GM21717 (cell line): ENCODE results near the gene INHBE.

Source experiments
- ATAC-seq: cut with Tn5 transposase; IDR thresholded peaks from one replicate; pipeline ENCODE4 v1.9.1; 2021; ENCODE audit warnings: mild to moderate bottlenecking, moderate library complexity; ENCODE audit not compliant: unreplicated experiment

Gene INHBE

DNA sequence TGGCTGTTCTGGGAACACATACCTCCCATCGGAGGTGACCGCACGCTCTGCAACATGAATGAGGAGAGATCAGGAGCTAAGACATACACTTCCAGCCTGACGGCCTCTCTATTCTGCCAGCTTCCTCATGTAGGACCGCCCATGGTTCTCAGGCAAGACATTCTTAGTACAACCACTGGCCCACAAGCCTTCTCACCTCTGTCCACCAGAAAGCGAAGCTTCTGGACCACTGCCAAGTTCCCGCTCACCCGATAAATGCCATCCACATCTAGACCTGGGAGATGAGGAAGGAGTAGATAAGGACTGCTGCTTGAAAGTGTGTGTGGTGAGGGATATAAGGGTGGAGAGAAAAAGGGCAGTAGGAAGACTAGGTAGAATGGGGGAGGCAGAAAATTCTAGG lies 19.3 kb downstream of the INHBE start:
- ATAC-seq = no peak

DNA sequence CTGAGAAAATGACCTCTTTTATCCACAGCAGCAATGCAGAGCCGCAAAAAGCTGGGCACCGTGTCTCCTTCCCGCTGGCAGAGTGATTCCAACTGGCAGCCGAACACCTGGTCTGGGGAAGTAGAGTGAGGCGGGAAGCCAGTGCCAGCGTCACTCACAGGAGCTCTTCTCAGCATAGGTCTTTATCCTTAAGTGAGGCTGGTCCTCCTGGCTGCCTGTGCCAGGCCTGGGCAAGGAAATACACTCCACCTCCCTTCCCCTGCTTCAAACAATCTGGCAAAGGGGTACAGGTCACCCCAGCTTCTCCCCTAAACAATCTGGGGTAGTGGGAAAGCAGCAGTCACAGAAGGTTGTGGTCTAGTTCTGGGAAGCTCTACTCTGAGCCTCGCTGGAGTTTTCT lies 19.8 kb downstream of the INHBE start:
- no peak for ATAC-seq

DNA sequence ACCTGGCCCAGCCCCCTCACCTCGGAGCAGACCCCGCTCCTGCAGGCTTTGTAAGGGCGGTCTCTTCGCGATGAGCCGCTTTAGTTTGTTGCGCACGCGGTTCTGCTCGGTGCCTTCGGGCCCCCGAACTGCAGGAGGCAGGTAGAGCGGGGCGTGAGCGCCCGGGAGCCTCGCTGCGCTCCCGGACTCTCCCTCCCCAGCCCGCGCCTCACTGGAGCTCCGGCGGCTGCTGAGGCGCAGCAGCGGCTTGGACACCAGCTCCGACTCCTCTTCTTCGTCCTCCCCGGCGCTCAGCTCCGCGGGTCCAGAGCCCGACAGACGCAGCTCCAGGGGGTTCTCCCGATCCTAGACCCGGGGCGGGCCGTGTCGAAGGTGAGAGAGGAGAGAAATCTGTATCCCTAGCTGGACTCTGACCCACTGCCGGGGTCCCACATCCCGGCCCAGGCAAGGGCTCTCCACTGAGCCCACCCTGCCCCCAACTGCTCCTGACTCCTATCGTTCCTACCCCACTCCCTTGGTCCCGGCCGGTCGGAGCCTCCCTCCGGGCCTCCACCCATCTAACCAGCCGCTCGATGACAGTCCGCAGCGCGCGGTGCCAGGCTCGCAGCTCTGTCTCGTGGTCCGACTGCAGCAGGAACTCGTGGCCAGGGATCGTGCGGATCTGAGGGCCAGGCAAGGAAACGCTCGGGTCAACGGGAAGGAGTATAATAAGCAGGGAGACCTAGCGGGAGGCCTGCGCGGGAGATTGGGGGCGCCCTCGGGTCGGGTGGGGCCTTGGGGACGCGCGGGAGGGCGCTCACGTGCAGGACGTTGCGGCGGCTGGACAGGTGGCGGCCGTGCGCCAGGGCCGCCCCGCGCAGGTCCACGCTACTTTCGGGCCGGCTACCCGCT lies 20.4 kb downstream of the INHBE start:
- no peak for ATAC-seq

DNA sequence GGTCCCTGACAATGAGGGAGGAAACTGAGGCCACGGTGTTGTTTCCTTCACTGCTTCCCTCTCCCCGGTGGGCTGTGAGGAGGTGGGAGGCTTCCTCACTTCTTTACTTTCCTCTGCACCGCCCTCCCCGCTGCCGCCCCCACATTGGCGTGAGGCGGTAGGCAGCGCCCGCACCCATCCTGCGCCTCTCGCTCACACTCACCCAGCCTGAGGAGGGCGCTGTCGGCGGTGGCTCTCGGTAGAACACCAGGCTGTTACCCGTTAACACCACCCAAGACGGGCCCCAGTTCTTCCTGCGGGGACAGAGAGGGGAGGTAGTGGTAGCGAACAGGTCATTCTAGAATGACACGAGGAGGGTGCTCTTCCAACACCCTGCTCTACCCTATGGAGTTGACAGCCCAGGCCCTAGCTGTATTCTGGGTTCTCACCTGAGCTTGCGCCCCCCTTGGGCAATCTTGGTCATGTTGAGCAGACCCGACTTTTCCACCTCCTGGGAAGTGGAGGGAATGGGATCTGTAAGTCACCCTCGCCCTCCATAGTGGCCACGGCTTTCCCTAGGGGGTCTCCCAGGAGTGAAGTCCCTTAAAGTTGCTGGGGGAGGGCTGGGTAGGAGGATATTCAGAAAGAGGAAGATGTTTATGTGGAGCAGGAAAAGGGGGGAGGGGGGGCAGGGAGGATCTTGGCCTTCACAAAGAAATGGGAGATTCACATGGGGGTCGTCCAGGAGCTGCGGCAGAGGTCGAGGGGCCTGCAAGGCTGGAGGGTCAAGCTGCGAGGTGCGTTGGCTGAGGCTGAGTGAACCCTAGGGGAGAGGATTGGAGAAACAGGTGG lies 21.3 kb downstream of the INHBE start:
- no peak for ATAC-seq

DNA sequence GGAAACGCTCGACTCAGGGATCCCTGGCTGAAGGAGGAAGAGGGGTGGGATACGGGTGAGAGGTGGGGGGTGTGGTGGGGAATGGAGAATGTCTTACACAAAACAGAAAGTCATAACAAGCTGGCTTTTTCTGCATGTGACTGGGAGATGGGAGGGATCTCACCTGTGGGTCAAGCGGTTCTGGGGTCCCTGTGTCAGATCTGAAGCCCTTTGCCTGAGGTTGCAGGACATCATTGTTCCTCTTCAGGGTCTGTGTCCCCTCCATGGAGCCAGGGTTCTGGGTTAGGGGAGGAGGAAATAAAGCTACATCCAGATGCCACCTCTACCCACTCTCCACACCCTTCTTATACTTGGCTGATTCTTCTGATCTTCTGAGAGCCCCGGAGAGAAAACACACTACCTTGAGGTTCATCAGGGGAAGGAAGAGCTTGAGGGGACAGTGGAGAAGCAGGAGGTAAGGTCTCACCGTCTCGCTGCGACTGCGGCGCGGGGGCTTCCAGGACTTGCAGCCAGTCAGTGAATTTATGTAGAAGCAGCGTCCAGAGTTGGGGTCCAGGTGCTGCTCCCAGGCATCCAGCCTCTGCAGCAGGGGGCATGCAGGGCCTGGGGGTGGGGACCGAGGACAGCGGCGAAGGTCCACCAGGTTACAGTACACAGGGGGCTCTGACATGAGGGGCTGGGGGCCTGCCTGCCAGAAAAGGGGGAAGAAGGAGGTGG lies 22.0 kb downstream of the INHBE start:
- no peak for ATAC-seq

DNA sequence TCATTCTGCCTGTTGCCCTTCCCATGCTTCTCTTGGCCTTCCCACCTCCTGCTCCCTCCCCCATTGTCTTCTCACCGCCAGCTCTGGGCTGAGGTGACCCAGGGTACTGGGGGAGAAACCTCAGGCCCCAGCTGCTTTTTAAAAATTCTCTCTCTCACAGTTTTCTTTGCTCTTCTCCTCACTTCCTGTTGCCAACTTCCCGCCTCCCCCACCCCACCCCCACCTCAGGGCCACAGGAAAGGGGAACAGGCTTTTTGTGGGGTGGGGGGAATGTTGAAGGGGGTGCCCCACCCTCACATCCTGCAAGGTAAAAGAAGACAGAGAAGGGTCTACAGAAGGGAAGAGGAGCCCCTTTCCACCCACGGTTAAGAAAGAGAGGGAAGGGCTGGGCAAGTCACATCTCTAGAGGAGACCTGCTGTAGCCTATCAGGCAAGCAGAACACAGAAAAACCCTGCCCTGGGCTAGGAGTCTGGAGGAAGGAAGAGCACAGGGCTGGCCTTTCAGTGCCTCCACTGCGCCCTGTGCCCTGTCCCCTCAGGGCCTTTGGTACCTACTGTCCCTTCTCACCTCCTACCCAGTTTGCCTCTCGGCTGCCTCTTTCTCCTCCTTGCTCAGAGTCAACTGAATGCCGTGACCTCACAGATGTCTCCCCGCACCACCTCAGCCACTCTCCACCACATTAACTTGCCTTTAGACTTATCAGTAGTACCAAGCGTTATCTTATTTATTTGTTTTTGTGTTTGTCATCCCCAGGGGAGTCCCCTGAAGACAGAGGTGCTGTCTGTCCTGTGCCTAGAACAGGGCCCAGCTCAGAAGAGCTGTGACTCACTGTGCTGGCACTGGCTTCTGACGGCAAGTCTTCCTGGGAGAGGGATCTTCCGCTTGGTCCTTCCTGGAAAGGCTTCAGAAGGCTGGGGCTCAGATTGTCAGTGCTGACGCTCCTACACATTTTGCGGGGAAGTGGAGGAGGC lies 22.9 kb downstream of the INHBE start:
- peak; percentile 46 for ATAC-seq

DNA sequence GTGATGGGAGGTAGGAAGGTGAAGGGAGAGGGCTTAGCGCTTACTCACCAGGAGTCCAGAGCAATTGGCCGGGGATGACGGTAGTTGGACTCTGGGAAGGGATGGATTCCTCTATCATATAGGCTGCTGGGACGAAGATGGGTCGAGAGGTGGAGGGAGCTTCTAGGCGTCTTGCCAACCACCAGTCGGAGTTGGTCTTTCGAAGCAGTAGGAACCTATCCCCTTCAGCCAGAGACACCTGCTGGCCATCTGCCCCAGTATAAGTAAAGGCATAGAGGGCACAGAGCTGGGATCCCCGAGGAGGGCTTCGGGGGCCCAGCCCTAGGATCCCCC lies 23.9 kb downstream of the INHBE start:
- ATAC-seq = no peak

DNA sequence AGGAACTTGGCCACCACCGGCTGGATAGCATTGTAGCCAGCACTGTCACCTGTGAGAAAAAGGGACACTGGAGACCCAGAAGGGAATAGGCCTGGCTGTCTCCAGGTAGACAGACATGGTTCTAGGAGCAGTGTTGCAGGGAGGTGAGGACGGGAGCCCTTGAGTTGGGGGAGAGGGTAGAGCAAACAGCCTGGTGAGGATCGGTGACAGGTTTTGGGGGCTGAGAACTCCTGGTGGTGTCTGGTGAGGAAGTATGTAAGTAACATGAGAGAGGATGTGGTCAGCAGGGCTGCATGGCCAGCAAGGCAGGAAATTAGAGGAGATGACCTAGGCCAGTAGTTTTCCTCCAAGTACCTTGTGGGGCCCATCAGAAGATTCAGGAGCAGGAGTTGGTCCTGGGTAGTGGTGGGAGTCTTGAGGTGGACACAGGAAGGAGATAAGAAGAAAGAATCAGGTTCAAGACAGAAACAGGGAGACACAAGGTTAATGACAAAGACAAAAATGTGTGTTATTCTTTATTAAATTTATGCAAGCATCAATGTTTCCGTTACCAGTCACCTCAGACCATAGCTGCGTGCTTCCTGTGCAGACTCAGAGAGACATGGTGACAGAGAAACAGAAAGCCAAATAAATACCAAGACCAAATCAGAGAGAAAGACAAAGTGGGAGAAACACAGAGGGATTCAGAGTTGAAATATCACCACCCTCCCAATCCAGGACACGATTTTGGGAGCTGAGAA lies 24.4 kb downstream of the INHBE start, which contains the start of gene ARHGAP9:
Gene ARHGAP9, minus strand, starts transcription at position 491 of the 740 bp plus-strand sequence. Its CDS starts 460 bp downstream, at position 31.
- no peak for ATAC-seq

DNA sequence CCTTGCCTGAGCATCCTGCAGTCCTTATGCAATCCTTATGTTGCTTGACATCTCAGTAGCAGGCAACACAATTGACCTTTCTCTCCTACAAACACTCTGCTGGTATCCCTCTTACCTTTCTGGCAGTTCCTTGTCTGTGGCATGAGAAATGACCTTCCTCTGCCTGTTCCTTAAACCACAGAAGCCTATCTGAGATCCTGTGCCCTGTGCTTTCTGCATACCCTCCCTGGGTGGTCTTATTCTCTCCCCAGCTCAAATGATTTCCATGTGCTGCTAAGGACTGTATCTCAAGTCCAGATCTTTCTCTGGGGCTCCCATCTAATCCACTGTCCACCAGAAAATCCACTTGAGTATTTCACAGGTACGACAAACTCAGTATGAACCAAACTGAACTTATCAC lies 26.6 kb downstream of the INHBE start:
- ATAC-seq = no peak

DNA sequence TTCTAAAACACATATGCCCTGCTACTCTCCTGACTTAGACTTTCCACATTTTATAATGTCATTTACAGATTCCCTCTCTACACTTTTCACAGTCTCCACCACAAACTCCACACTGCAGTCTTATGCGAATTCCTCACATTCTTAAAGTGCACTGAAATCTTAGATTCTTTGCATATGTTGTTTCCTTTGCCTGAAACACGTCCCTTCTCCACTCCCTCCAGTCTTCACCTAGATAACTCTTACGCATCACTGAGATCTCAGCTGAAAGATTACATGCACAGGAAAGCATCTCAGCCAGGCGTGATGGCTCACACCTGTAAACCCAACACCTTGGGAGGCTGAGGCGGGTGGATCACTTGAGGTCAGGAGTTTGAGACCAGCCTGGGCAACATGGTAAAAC lies 28.4 kb downstream of the INHBE start:
- ATAC-seq = no peak

DNA sequence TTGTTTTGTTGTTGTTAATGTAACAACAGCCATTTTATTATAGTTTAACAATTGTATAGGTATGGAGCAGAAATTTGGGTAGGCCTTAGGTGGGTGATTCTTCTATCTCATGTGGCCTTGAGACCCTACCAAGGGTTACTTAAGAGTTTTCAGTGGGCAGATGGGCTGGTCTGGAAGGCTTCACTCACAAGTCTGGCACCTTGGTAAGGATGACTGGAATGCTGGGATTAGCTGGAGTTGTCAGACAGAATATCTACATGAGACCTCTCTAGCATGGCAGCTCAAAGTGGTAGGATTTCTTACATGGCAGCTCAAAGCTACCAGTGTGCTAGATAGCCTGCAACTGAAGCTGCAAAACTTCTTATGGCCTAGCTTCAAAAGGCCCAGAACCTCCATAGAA lies 30.6 kb downstream of the INHBE start:
- no peak for ATAC-seq

DNA sequence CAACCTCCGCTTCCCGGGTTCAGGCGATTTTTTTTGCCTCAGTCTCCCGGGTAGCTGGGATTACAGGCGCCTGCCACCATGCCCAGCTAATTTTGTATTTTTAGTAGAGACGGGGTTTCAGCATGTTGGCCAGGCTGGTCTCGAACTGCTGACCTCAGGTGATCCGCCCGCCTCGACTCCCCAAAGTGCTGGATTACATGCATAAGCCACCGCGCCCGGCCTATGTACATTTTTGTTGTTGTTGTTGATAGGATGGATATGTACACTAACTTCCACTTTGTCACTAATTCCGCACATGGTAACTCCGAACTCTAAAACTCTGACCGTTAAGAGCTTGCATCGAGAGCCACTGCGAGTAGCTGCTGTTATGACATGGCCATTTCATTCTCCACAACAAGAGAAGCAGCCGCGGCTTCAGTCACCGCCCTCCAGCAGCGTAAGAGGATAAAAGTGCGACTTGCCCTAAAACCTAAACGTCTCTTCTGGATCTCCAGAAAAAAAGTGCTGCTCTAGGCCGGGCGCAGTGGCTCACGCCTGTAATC lies 32.0 kb downstream of the INHBE start:
- no peak for ATAC-seq

DNA sequence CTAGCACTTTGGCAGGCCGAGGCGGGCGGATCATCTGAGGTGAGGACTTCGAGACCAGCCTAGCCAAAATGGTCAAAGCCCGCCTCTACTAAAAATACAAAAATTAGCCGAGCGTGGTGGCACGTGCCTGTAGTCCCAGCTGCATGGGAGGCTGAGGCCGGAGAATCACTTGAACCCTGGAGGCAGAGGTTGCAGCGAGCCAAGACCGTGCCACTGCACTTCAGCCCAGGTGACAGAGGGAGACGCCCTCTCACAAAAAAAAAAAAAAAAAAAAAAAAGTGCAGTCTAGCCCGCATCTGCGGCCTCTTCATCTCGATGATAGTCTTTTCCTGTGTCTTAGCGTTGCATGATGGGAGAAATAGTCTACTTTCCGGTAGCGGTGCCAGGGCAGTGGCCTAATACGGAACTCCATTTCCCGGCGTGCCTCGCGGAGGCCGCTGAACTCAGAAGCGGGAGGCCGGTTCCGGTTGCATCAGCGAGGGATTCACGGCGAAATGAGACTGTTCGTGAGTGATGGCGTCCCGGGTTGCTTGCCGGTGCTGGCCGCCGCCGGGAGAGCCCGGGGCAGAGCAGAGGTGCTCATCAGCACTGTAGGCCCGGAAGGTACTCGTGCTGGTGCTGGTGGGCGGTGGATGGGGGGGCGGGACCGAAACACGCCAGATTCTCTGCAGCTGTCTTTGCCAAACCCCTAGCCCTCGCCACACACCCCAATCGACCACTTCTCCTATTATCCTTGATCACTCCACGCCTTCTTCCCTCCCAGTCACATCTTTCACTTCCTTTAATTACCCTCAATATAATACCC lies 32.7 kb downstream of the INHBE start, which contains the start of gene MARS1:
Gene MARS1, plus strand, starts transcription at position 472 of the 805 bp plus-strand sequence. Its CDS starts 23 bp downstream, at position 495.
- ATAC-seq = peak; percentile 95

DNA sequence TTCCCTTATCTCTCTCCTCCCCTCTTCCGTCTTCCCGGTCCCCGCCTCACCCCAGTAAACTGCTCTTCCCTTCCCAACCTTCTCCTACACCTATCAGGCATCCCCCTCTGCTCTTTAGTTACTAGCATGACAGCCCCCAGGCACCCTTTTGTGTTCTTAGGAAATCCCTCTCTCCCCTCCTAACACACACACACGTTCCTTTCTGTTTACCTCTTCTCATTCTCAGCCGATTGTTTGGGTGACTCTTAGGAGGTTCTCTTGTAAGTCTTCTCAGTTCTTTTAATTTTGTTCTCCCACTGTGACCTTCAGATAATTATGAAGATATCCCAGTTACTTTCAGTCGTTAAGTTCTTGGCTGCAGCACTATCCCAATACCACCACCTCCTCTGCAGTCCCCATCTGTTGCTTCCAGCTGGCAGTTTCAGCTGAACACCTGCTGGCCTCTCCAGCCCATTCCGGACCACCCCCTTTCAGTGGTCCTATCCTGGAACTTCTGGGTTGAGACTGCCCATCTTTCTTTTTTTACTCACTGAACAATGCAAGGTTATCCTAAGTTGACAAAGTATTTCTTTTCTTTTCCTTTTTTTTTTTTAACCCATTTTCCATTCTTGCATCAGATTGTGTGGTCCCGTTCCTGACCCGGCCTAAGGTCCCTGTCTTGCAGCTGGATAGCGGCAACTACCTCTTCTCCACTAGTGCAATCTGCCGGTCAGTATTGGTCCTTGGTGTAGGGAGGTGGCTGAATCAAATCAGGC lies 33.5 kb downstream of the INHBE start:
- ATAC-seq = no peak

DNA sequence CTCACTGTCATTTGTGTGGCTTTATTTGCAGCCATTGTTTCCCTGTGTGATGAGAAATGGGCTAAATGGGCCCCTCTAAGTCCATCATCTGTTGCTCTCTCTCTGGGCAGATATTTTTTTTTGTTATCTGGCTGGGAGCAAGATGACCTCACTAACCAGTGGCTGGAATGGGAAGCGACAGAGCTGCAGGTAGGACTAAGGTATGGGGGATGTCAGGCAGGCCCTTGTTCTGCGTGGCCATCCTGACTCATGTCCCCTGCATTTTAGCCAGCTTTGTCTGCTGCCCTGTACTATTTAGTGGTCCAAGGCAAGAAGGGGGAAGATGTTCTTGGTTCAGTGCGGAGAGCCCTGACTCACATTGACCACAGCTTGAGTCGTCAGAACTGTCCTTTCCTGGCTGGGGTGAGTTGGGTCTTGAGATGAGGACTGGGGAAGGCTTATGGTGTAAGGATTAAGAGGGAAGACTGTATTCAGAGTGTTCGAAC lies 34.1 kb downstream of the INHBE start:
- no peak for ATAC-seq

DNA sequence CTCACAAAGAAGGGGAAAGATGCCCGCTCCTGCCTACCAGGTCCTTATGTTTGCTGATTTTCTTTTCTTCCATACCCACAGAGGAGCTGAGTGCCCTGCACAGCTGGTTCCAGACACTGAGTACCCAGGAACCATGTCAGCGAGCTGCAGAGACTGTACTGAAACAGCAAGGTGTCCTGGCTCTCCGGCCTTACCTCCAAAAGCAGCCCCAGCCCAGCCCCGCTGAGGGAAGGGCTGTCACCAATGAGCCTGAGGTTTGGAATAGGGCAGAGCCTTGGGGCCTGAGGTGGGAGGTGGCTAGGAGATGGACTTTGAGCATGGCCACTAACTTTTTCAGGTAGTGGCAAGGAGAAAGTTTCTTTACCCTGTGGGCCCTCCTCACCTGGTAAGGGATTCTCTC lies 35.0 kb downstream of the INHBE start:
- ATAC-seq = no peak
